Activated CD4-positive, alpha-beta T cell treated with anti-CD3 and anti-CD28 coated beads, Interleukin-10, Interleukin-2, amounts not matched to agents 100 ng/mL and 50 ng/mL, durations not matched to agents 16 hours and 8 hours (primary cell): ENCODE results near the gene PAM16.

Source experiments
- DNase-seq: peaks from one replicate; pipeline ENCODE4 v3.0.0-alpha.2; 2020

PAM16 gene

GRCh38 chr16:4383591-4384444 is 32.7 kb upstream of the PAM16 start:
- no peak for DNase-seq

- DNase-seq, result no peak
These were observed 31.8 kb upstream of the PAM16 start for GRCh38 chr16:4382795-4383357.

- DNase-seq, result no peak
These were observed 31.0 kb upstream of the PAM16 start for GRCh38 chr16:4381935-4382794.

- DNase-seq, result no peak
These were observed 30.2 kb upstream of the PAM16 start for GRCh38 chr16:4381072-4381934.

- no peak for DNase-seq
These were observed 29.3 kb upstream of the PAM16 start for GRCh38 chr16:4380119-4381063.

GRCh38 chr16:4378999-4379690 is 28.0 kb upstream of the PAM16 start:
- no peak for DNase-seq

GRCh38 chr16:4378161-4378666 is 27.1 kb upstream of the PAM16 start:
- DNase-seq, result no peak

GRCh38 chr16:4377573-4378154 is 26.5 kb upstream of the PAM16 start:
- no peak for DNase-seq

GRCh38 chr16:4376893-4377572 is 25.9 kb upstream of the PAM16 start:
- DNase-seq, result no peak

GRCh38 chr16:4376126-4376892 is 25.2 kb upstream of the PAM16 start:
- no peak for DNase-seq

- DNase-seq, result no peak
These were observed 24.6 kb upstream of the PAM16 start for GRCh38 chr16:4375717-4376116.

GRCh38 chr16:4373909-4374742 is 23.0 kb upstream of the PAM16 start:
- DNase-seq, result no peak

GRCh38 chr16:4373356-4373908 is 22.3 kb upstream of the PAM16 start:
- no peak for DNase-seq

GRCh38 chr16:4372578-4373355 is 21.6 kb upstream of the PAM16 start:
- no peak for DNase-seq

- DNase-seq, result no peak
These were observed 21.0 kb upstream of the PAM16 start for GRCh38 chr16:4372001-4372577.

GRCh38 chr16:4371357-4372000 is 20.4 kb upstream of the PAM16 start, which contains the start of gene VASN:
VASN (plus strand) TSS chr16:4371848; CDS start chr16:4380878, 9,030 bp downstream.
- peak; percentile 69 for DNase-seq
